ENCODE results near the gene DNAJB6.

Gene DNAJB6

DNA sequence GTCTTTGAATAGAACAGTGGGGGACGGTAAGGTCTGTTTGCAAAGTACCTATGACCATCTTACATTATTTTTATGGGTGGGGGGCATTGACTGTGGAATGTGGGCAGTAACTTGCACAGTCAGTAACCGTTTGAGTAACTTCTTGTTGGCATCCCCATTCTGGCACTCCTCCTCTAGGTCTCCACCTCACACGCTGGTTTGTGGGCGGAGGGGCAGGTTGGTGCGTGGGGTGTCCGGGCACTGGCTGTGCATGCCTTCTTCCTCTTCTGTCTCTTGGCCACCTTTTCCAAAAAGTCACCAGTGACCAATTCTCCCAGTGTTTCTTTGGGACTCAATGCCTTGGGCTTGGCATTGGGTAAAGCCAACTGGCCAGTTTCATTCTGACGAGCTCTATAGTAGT lies 43.6 kb downstream of the DNAJB6 start:
- no peak for DNase-seq (ENCODE audit: low read depth in 1 of 2, low spot score in 1 of 2)
- no peak for TF ChIP-seq JUND (IDR thresholded peaks at IDR 0.05; ENCODE audit: low read depth)
- in situ Hi-C loops (cut with HindIII; ENCODE audit: low pct_unique_long_range_greater_than_20kb, low sequenced_read_pairs) = no loop called here

DNA sequence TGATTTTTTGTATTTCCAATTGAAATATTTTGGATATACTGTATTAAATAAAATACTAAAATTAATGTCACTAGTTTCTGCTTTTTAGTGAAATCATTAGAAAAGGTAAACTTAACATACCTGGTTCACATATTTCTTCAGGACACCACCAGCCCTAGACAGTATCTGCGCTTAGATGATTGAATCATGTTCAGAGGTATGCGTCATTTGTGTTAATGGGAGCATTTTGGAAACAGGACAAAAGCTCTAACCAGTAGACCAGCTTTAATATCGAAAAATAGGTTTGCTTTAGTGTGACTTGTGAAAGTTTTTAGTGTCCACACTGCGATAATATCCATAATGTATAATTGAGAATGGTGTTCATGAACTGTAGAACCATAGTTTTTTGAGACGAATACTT lies 47.1 kb downstream of the DNAJB6 start:
- TF ChIP-seq JUND (IDR thresholded peaks at IDR 0.05; ENCODE audit: low read depth) = no peak
- in situ Hi-C loops (cut with HindIII; ENCODE audit: low pct_unique_long_range_greater_than_20kb, low sequenced_read_pairs) = no loop called here
- no peak for DNase-seq (ENCODE audit: low read depth in 1 of 2, low spot score in 1 of 2)

DNA sequence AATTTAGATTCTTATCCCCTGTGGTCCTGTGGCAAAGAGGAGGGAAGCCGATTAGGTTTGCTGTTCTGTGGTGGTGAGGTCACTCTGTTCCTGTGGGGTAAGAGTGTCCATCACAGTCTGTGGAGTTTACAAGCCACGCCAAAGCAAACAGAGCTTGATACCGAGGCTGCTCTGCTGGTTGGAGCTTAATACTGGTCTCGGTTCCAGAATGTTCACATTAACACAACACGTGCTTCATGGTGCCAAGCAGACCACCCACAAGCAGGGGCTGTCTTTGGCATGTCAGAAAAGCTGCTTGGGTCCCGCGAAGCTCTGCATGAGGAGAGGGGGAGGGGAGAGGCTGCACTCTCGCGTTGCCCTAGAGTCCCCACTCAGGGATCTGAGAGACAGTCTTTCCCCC lies 47.5 kb downstream of the DNAJB6 start:
- DNase-seq (ENCODE audit: low read depth in 1 of 2, low spot score in 1 of 2) = no peak
- TF ChIP-seq JUND (IDR thresholded peaks at IDR 0.05; ENCODE audit: low read depth) = no peak
- in situ Hi-C loops (cut with HindIII; ENCODE audit: low pct_unique_long_range_greater_than_20kb, low sequenced_read_pairs) = no loop called here

DNA sequence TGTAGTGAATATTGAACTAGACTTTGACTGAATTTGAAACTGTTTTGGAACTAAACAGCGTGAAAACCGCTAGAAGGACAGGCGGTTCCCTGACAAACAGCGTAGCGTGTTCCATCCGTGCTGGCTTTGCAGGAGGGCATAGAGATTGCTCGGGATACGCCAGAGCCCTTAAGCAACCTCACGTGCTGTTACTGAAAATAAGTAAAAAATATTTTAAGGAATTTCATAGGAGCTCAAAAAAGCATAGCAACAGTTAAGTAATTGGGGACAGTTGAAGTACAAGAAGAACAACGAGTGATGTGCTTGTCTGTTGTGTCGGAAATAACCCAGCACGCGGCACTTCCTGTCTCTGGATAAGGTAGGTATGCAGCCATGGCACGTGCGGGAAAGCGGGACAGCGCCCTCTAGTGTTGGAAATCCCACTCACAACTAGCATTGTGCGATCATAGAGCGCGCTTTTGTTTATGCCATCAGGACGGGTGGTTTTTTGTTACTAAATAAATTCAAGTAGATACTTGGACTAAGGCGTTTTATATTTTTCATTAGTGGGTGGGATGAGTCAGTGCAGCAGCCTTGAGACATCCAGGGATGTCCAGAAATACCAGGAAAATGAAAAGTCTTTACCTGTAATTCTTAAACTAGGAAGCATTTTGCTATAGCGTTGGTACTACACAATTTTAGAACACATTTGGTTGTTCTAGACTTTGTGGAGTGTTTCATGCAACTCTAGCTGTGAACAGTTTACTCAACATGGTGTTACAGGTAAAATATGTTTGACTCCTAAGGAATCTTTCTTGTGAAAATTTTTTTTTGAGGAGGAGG lies 50.4 kb downstream of the DNAJB6 start:
- in situ Hi-C loops (cut with HindIII; ENCODE audit: low pct_unique_long_range_greater_than_20kb, low sequenced_read_pairs) = no loop called here
- TF ChIP-seq JUND (IDR thresholded peaks at IDR 0.05; ENCODE audit: low read depth) = no peak
- DNase-seq (ENCODE audit: low read depth in 1 of 2, low spot score in 1 of 2) = peak; percentile 42 to 79

DNA sequence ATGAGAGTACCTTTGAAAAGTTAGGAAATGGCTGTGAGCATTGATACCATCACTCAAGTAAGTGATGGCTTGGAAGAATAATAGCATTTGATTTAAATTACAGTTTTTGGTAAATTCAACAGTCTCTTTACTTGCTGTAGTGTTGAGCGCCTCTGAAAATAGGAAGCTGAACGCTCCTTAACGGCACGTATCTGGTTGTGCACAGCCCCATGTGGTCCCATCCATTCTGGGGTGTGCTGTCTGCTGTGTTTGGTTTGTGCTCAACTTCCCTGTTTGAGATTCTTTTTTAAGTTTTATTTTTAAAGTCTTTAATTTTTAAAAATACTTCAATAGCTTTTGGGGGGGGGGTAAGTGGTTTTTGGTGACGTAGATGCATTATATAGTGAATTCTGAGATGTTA lies 51.5 kb downstream of the DNAJB6 start:
- DNase-seq (ENCODE audit: low read depth in 1 of 2, low spot score in 1 of 2) = no peak
- no peak for TF ChIP-seq JUND (IDR thresholded peaks at IDR 0.05; ENCODE audit: low read depth)
- in situ Hi-C loops (cut with HindIII; ENCODE audit: low pct_unique_long_range_greater_than_20kb, low sequenced_read_pairs) = no loop called here

DNA sequence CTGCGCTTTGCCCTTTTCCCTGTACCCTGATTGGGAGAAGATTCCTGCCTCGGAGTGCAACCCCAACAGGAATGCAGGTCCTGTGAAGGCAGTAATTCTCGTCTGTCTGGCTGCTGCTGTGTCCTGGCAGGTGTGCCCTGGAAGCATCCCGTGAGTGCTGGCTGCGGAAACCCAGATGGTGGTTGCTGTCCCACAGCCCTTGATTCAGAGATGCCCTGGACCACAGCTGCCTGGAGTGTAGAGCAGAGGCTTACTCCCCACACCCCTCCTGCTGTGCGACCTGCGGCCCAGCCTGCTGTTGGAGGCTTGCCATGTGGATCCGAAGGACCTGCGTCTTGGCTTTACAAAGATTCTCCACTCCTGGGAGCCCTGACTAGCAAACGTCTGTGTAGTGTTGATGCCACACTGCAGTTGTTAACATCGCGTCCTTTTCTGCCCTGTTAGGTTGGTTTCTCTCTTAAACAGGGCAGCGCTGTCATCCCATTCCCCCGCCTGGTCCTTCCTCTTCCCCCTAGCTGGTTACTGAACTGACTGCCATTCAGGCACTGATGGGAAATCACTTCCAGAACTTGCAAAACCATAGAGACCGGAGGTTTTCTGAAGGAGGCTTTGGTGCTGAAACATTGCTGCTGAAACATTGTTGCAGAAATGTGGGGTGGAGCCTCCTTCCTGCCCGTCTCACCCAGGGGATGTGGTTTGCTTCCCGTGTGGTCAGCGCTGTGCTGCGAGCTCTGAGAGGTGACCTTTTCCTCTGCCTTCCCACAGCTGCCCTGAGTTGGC lies 53.3 kb downstream of the DNAJB6 start:
- no peak for TF ChIP-seq JUND (IDR thresholded peaks at IDR 0.05; ENCODE audit: low read depth)
- in situ Hi-C loops (cut with HindIII; ENCODE audit: low pct_unique_long_range_greater_than_20kb, low sequenced_read_pairs) = no loop called here
- peak in 1 of 2 experiments; percentile 13 for DNase-seq (ENCODE audit: low read depth in 1 of 2, low spot score in 1 of 2)

DNA sequence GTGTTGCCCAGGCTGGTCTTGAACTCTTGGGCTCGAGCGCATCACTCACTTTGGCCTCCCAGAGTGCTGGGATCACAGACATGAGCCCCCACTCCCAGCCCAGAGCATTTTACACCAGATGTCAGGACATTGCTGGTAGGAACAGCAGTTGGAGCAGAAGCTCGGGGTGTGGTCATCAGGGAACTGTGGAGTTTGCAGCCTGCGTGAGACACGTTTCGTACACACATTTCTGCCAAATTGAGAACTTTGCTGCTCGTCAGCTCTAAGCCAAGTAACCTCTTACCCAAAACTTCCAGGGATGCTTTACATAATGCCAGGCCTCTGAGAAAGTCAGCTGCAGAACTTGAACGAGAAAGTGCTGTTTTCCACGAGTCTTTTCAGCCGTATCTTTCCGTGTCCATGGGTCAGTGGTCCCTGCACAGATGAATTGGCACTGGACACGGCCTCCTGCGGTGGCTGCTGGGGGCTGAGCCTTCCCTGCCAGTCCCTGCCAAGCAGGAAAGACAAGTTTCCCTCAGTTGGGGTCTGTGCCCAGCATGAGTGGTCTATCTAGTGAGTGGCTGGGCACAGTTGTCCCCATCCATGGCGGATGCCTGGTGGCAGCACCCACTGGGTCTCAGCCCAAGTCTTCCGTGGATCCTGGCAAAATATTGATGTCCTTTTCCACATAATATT lies 54.4 kb downstream of the DNAJB6 start:
- in situ Hi-C loops (cut with HindIII; ENCODE audit: low pct_unique_long_range_greater_than_20kb, low sequenced_read_pairs) = no loop called here
- TF ChIP-seq JUND (IDR thresholded peaks at IDR 0.05; ENCODE audit: low read depth) = no peak
- DNase-seq (ENCODE audit: low read depth in 1 of 2, low spot score in 1 of 2) = no peak

DNA sequence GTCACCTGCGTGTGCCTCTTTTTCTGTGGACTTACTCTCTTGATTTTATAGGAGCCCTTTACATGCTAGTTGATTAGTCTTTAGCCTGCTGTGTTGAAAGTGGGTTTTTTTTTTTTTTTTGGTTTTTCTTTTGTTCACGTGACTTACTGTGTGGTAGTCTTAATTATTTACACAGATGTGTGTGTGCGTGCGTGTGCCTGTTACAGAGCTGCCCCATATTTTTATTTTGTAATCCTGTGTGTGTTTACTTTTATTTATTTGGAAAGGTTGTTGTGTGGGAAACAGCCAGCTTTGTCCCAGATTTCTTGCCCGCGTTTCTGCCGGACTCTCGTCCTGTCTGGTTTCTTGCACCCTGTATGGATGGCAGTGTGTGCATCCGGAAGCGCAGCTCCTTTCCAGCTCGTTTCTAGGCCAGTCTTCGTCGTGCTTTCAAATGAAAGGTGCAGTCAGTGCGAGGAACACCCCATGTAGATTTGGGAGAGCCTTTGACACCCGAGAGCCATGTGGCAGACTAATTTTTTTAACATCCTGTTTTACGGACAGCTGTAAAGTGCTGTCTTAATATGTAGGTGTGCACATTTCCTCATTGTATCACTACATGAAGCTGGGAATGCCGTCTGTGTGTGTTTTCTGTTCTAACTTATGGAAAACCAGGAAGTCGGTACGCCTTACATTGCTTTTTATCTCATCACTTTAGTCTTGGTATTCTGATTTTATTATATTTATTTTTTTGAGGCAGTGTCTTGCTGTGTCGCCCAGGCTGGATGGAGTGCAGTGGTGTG lies 55.6 kb downstream of the DNAJB6 start:
- no peak for TF ChIP-seq JUND (IDR thresholded peaks at IDR 0.05; ENCODE audit: low read depth)
- in situ Hi-C loops (cut with HindIII; ENCODE audit: low pct_unique_long_range_greater_than_20kb, low sequenced_read_pairs) = no loop called here
- no peak for DNase-seq (ENCODE audit: low read depth in 1 of 2, low spot score in 1 of 2)

DNA sequence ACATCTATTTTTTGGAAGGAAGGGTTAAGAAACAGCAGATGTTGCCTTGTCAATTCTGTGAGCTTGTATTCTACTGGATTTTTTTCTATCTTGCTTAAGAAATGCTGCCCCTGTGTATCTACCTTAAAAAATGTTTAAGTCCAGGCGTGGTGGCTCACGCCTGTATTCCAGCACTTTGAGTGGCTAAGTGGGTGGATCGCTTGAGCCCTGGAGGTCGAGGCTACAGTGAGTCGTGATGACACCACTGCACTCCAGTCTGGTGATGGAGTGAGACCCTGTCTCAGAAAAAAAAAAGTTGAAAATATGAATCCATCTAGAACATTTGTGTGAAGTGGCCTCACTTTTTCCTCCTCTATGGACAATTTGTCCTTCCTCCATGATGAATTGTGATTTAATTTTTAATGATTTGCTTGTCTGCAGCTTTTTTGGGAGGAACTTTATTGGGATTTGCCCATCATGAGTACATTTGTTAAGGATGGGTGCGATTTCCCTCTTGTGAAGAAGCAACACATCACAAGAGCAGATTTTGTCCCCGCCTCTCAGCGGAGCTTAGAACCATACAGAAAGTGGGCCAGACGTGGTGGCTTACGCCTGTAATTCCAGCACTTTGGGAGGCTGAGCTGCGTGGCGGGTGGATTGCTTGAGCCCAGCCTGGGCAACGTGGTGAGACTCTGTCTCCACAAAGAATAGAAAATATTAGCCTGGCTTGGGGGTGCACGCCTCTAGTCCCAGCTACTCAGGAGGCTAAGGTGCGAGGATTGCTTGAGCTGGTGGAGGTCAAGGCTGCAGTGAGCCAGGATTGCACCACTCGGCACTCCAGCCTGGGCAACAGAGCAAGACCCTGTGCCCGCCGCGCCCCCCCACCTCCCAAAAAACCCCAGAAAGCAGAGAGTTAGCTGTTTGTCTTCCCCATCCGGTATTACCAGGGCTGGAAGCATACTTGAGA lies 57.7 kb downstream of the DNAJB6 start:
- DNase-seq (ENCODE audit: low read depth in 1 of 2, low spot score in 1 of 2) = no peak
- in situ Hi-C loops (cut with HindIII; ENCODE audit: low pct_unique_long_range_greater_than_20kb, low sequenced_read_pairs) = no loop called here
- TF ChIP-seq JUND (IDR thresholded peaks at IDR 0.05; ENCODE audit: low read depth) = no peak

DNA sequence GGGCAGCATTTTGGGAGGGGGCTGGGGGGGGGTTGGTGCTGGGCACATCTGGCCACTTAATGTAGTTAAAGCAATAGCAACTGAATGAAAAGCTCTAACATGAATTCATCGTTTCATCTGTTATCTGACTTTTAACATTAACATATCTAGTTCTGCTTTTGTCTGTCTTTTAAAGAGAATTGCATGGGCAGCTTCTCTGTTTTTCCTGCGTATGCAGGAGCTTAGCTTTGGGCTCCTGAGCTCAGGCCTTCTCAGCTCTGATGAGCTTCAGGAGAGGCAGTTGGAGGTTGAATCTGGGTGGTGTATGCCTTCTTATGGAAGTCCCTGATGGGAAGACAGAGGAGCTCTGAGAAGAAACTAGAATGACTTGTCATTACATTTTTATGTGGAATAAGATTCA lies 58.4 kb downstream of the DNAJB6 start:
- TF ChIP-seq JUND (IDR thresholded peaks at IDR 0.05; ENCODE audit: low read depth) = no peak
- in situ Hi-C loops (cut with HindIII; ENCODE audit: low pct_unique_long_range_greater_than_20kb, low sequenced_read_pairs) = no loop called here
- no peak for DNase-seq (ENCODE audit: low read depth in 1 of 2, low spot score in 1 of 2)

DNA sequence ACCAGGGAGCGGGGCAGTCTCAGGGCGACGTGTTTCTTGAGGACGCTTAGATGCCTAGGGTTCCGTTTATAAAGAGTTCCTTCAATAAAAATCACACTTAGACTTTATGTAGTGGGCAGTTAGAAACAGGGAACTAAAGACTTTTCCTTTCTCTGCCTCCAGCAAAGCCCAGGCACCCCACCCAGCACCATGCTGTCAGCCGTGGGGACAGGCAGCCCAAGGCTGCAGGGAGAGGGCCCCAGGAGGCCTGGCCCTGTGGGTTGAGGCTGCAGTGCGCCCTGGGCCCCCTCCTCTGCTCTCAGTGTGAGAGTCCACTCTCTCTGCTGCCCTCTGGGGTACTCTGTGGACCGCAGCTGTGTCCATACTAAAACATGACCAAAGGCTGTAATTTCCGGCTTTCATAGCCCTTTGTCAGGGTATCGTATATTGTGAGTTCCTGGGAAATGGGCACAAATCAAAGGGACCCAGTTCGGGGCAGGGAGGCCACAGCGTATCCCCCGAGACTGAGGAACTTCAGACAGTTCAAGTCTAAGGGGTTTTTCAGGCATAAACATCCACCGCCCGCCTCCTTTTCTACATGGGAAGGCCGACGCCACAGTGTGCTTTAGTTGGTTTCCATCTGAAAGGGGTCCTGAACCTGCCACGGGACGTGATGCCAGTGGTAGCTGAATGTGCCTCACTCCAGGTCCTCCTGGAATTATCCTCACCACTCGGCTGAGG lies 59.7 kb downstream of the DNAJB6 start:
- in situ Hi-C loops (cut with HindIII; ENCODE audit: low pct_unique_long_range_greater_than_20kb, low sequenced_read_pairs) = no loop called here

More for the DNA sequence above, 59.7 kb downstream of the DNAJB6 start:
- no peak for DNase-seq (ENCODE audit: low read depth in 1 of 2, low spot score in 1 of 2)
- TF ChIP-seq JUND (IDR thresholded peaks at IDR 0.05; ENCODE audit: low read depth) = no peak
